ENCODE measurements around the gene MAP7. TPM values are rescaled to one million over a fixed set of nuclear protein-coding genes. Genes with fewer than 3 reads are reported as not detected.

Gene MAP7
- polyA plus RNA-seq, 1 donor from 2014 or later = 5.1 TPM

- Histone ChIP-seq H4K20me1 (ENCODE audit: insufficient read depth) (no peaks in the 10 kb centered on the region), H2AFZ (ENCODE audit: low read depth, low read length) (no peak overlapping the region), H3K9ac (ENCODE audit: low read length) (no peak overlapping the region), H3K9me3 (ENCODE audit: low read length) (no peaks in the 10 kb centered on the region), H3K27ac (ENCODE audit: low read length) (no peak overlapping the region), H3K4me2 (ENCODE audit: low read length) (no peak overlapping the region), H3K36me3 (ENCODE audit: insufficient read depth, low read length) (no peaks in the 10 kb centered on the region), H3F3A (ENCODE audit: insufficient read depth, low read length, poor library complexity, severe bottlenecking) (no peaks in the 10 kb centered on the region), H3K4me3 (ENCODE audit: low read length) (no peak overlapping the region), H3K9me2 (ENCODE audit: insufficient read depth, low read length) (no peaks in the 10 kb centered on the region), H3K27me3 (ENCODE audit: insufficient read depth, low read depth, low read length) (no peaks in the 10 kb centered on the region), H3K79me2 (replicated peaks; ENCODE audit: insufficient read depth, low read length) (no peaks in the 10 kb centered on the region)
- TF ChIP-seq TAF1 (IDR thresholded peaks at IDR 0.05; ENCODE audit: low read depth) (no peak), CTCF (IDR thresholded peaks at IDR 0.05; ENCODE audit: poor library complexity, severe bottlenecking) (no peak), EZH2 (IDR thresholded peaks at IDR 0.05; ENCODE audit: borderline replicate concordance, insufficient read depth, low read length, poor library complexity, severe bottlenecking) (no peak), MXI1 (conservative IDR thresholded peaks at IDR 0.05; ENCODE audit: poor library complexity, severe bottlenecking) (no peak), SMC3 (conservative IDR thresholded peaks at IDR 0.05; ENCODE audit: poor library complexity) (no peak), EP300 (conservative IDR thresholded peaks at IDR 0.05; ENCODE audit: poor library complexity, severe bottlenecking) (no peak), POLR2AphosphoS5 (IDR thresholded peaks at IDR 0.05) (no peak), RAD21 (conservative IDR thresholded peaks at IDR 0.05) (no peak), REST (IDR thresholded peaks at IDR 0.05; ENCODE audit: borderline replicate concordance) (no peak)
Measured at GRCh38 chr6:136576821-136577220, 26.6 kb upstream of the MAP7 start.

- H3K36me3 ChIP-seq (ENCODE audit: insufficient read depth, low read length) = no peaks in the 10 kb centered on the region
- no peak overlapping the region for H3K4me2 ChIP-seq (ENCODE audit: low read length)
- no peaks in the 10 kb centered on the region for H3K9me3 ChIP-seq (ENCODE audit: low read length)
- no peaks in the 10 kb centered on the region for H3K27me3 ChIP-seq (ENCODE audit: insufficient read depth, low read depth, low read length)
- no peak for TF ChIP-seq REST (IDR thresholded peaks at IDR 0.05; ENCODE audit: borderline replicate concordance)
- no peaks in the 10 kb centered on the region for H4K20me1 ChIP-seq (ENCODE audit: insufficient read depth)
- H3K79me2 ChIP-seq (replicated peaks; ENCODE audit: insufficient read depth, low read length) = no peaks in the 10 kb centered on the region
- no peaks in the 10 kb centered on the region for H3K9me2 ChIP-seq (ENCODE audit: insufficient read depth, low read length)
- H3F3A ChIP-seq (ENCODE audit: insufficient read depth, low read length, poor library complexity, severe bottlenecking) = no peaks in the 10 kb centered on the region
- H3K9ac ChIP-seq (ENCODE audit: low read length) = no peak overlapping the region
- no peak overlapping the region for H2AFZ ChIP-seq (ENCODE audit: low read depth, low read length)
- no peak overlapping the region for H3K4me3 ChIP-seq (ENCODE audit: low read length)
- no peak overlapping the region for H3K27ac ChIP-seq (ENCODE audit: low read length)
Measured at GRCh38 chr6:136571496-136571895, 21.3 kb upstream of the MAP7 start.

All from neural cell (in vitro differentiated cells).